SU-DHL-6 (cell line): ENCODE data around the gene IP6K1.
"Not testable (repeated sequence)": the region's sequence is repeated elsewhere in the genome, so short reads cannot be mapped to it uniquely, and the experiment has no call there.

Source experiments
- H2AFZ ChIP-seq: fragments of 200-600 bp; sonication (generic); 2 replicates; pipeline ENCODE4 v1.6.1; 2014; ENCODE audit warnings: low read depth, mild to moderate bottlenecking, moderate library complexity, mixed read lengths, antibody characterized with exemption, low read length; ENCODE audit not compliant: severe bottlenecking
- H3F3A ChIP-seq: fragments of 200-600 bp; shearing (Covaris generic); 2 replicates; pipeline ENCODE4 v1.6.0; 2016; ENCODE audit warnings: antibody characterized with exemption, mild to moderate bottlenecking; ENCODE audit not compliant: insufficient read depth
- H3K27ac ChIP-seq: fragments of 200-600 bp; sonication (generic); 2 replicates; pipeline ENCODE4 v1.5.1; 2016; ENCODE audit warnings: low read depth, mild to moderate bottlenecking, low read length, moderate library complexity, mixed read lengths
- H3K27me3 ChIP-seq: fragments of 200-600 bp; sonication (generic), shearing (Covaris generic); 2 replicates; pipeline ENCODE4 v1.6.0; 2014; ENCODE audit warnings: mild to moderate bottlenecking, low read length
- H3K36me3 ChIP-seq: fragments of 200-600 bp; sonication (generic); 2 replicates; pipeline ENCODE4 v1.6.1; 2014; ENCODE audit warnings: mild to moderate bottlenecking, low read length, mixed read lengths
- H3K4me2 ChIP-seq: fragments of 300-600, 200-600 bp; shearing (Covaris generic), sonication (generic); 2 replicates; pipeline ENCODE4 v1.6.0; 2014; ENCODE audit warnings: low read length, low read depth, mild to moderate bottlenecking; ENCODE audit not compliant: poor library complexity, severe bottlenecking
- H3K4me3 ChIP-seq: fragments of 200-600 bp; sonication (generic); 2 replicates; pipeline ENCODE4 v1.5.1; 2014; ENCODE audit warnings: antibody characterized with exemption, low read length, mild to moderate bottlenecking, mixed read lengths; ENCODE audit not compliant: insufficient read depth, poor library complexity, severe bottlenecking
- H3K79me2 ChIP-seq: fragments of 200-600 bp; sonication (generic); 2 replicates; pipeline ENCODE4 v1.6.1; 2014; ENCODE audit warnings: mild to moderate bottlenecking, low read length, moderate library complexity; ENCODE audit not compliant: insufficient read depth
- H3K9ac ChIP-seq: fragments of 200-600 bp; sonication (generic); 2 replicates; pipeline ENCODE4 v1.7.0; 2014; ENCODE audit warnings: mild to moderate bottlenecking, low read length
- H3K9me2 ChIP-seq: fragments of 200-600 bp; sonication (generic); replicated peaks from 2 replicates; pipeline ENCODE4 v1.6.1; 2014; ENCODE audit warnings: low read length; ENCODE audit not compliant: insufficient read depth
- H3K9me3 ChIP-seq: fragments of 200-600 bp; sonication (generic); 2 replicates; pipeline ENCODE4 v1.6.1; 2014; ENCODE audit warnings: low read length, mixed read lengths; ENCODE audit not compliant: insufficient read depth
- H4K20me1 ChIP-seq: fragments of 200-600 bp; sonication (generic); 2 replicates; pipeline ENCODE4 v1.6.1; 2014; ENCODE audit warnings: low read depth, mild to moderate bottlenecking, antibody characterized with exemption, low read length, moderate library complexity, mixed read lengths
- CTCF ChIP-seq: fragments of 200-600 bp; sonication (generic); IDR thresholded peaks from one replicate; pipeline ENCODE4 v1.5.1; 2017; ENCODE audit warnings: antibody characterized with exemption, mild to moderate bottlenecking, low read length, moderate library complexity; ENCODE audit not compliant: insufficient read depth, poor library complexity, severe bottlenecking
- EZH2phosphoT487 ChIP-seq: fragments of 200-600 bp; sonication (generic), shearing (Covaris generic); conservative IDR thresholded peaks from 2 replicates; pipeline ENCODE4 v1.6.1; 2018; ENCODE audit warnings: mild to moderate bottlenecking, antibody characterized with exemption, low read length, moderate library complexity, mixed read lengths

The IP6K1 gene

DNA sequence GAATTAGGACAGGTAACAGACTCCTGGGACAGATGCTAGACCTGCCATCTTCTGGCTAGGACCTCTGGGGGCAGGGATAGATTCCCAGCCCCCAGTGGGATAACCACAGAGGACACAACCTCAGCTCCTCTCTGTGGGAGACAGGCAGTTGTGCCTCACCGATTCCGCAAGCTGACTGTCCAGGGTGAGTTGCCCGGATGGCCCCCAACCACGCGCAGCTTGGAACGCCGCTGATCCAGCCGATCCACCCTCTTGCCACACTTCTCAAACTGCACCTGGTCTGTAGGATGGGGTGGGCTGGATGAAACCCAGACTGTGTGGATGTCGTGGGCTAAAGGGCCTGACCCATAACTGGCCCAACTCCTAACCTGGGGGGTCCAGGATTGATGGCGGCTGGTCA is 101.2 kb downstream of the IP6K1 start:
- not testable (repeated sequence) for H3K9me3 ChIP-seq, H3K27me3 ChIP-seq, H3K4me2 ChIP-seq, H3K36me3 ChIP-seq, H3K9me2 ChIP-seq, H4K20me1 ChIP-seq, H3K27ac ChIP-seq, H3K79me2 ChIP-seq, H3K9ac ChIP-seq, H3F3A ChIP-seq, H3K4me3 ChIP-seq, H2AFZ ChIP-seq

DNA sequence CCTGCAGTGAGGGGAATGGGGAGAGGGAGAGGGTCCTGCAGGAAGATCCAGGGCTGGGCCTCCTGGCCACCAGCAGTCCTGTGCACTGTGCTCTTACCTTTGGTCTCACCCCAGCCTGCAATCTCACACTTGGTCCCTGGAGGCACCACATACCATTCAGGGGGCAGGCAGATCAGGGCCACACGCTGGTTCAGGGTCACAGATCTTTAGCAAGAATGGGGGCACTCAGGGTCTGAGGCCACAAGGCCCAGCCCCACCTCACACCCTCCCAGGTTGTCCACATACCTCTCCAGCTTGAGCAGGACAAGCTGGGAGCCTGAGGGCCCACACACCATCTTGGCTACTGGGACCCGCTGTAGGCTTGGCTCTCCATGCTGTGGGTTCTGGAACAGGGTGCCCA is 101.9 kb downstream of the IP6K1 start:
- H3K4me3 ChIP-seq, H3F3A ChIP-seq, H3K9me2 ChIP-seq, H3K36me3 ChIP-seq, H3K27ac ChIP-seq, H3K9ac ChIP-seq, H4K20me1 ChIP-seq, H3K9me3 ChIP-seq, H3K27me3 ChIP-seq, H3K4me2 ChIP-seq, H3K79me2 ChIP-seq, H2AFZ ChIP-seq: not testable (repeated sequence)

GRCh38 chr3:49683162-49683561 is 103.2 kb downstream of the IP6K1 start:
- no peak for TF ChIP-seq EZH2phosphoT487
- TF ChIP-seq CTCF, result no peak
- H3K9me3 ChIP-seq, result no peaks in the 10 kb centered on the region
- H3F3A ChIP-seq, result no peaks in the 10 kb centered on the region
- H3K27me3 ChIP-seq, result no peaks in the 10 kb centered on the region
- H2AFZ ChIP-seq, result no peak overlapping the region
- H3K27ac ChIP-seq, result no peak overlapping the region
- H3K36me3 ChIP-seq, result no peaks in the 10 kb centered on the region
- no peak overlapping the region for H3K9ac ChIP-seq
- H3K9me2 ChIP-seq, result no peaks in the 10 kb centered on the region
- no peak overlapping the region for H3K4me2 ChIP-seq
- no peaks in the 10 kb centered on the region for H4K20me1 ChIP-seq
- H3K4me3 ChIP-seq, result no peak overlapping the region
- no peaks in the 10 kb centered on the region for H3K79me2 ChIP-seq

- no peak overlapping the region for H3K4me2 ChIP-seq
- H3K27me3 ChIP-seq, result no peaks in the 10 kb centered on the region
- no peaks in the 10 kb centered on the region for H3K36me3 ChIP-seq
- no peaks in the 10 kb centered on the region for H4K20me1 ChIP-seq
- H3K9me2 ChIP-seq, result no peaks in the 10 kb centered on the region
- no peak overlapping the region for H3K4me3 ChIP-seq
- H3K27ac ChIP-seq, result no peak overlapping the region
- H3K79me2 ChIP-seq, result no peaks in the 10 kb centered on the region
- H3F3A ChIP-seq, result no peaks in the 10 kb centered on the region
- H2AFZ ChIP-seq, result no peak overlapping the region
- no peak overlapping the region for H3K9ac ChIP-seq
- TF ChIP-seq CTCF, result no peak
- no peaks in the 10 kb centered on the region for H3K9me3 ChIP-seq
These were observed 104.8 kb downstream of the IP6K1 start for GRCh38 chr3:49681543-49681942.

DNA sequence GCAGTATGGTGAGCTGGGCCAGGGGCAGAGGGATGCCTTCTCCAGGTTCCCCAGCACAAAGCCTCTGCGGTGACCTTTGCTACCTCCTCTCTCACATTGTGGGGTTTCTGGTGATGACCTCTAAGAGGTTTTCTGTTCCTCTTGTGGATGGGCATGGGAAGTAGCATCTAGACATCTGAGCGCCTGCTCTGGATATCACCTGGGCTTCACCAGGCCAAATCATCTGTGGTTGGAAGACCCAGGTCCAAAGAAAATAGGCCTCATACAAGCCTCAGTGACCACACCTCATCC is 105.2 kb downstream of the IP6K1 start:
- Histone ChIP-seq H3K9me2 (no peaks in the 10 kb centered on the region), H3K4me2 (no peak overlapping the region)

More for the DNA sequence above, 105.2 kb downstream of the IP6K1 start:
- H3F3A ChIP-seq, result no peaks in the 10 kb centered on the region
- no peak overlapping the region for H3K9ac ChIP-seq
- TF ChIP-seq EZH2phosphoT487, result no peak
- no peak for TF ChIP-seq CTCF
- no peak overlapping the region for H3K4me3 ChIP-seq
- H3K27me3 ChIP-seq, result no peaks in the 10 kb centered on the region
- no peaks in the 10 kb centered on the region for H3K9me3 ChIP-seq
- H2AFZ ChIP-seq, result no peak overlapping the region
- no peaks in the 10 kb centered on the region for H3K36me3 ChIP-seq
- no peak overlapping the region for H3K27ac ChIP-seq
- H4K20me1 ChIP-seq, result no peaks in the 10 kb centered on the region
- H3K79me2 ChIP-seq, result no peaks in the 10 kb centered on the region
